GM18870 (cell line): ENCODE results near the gene DNAI4.
"Not testable (repeated sequence)": the region's sequence is repeated elsewhere in the genome, so short reads cannot be mapped to it uniquely, and the experiment has no call there.

Experiments used
- ATAC-seq: cut with Tn5 transposase; IDR thresholded peaks from one replicate; pipeline ENCODE4 v1.9.1; 2021; ENCODE audit warnings: moderate library complexity; ENCODE audit not compliant: unreplicated experiment

Gene DNAI4

GRCh38 chr1:66929146-66929688 lies 4.6 kb upstream of the DNAI4 start:
- no peak for ATAC-seq

GRCh38 chr1:66927528-66927927 lies 2.9 kb upstream of the DNAI4 start:
- no peak for ATAC-seq

- ATAC-seq = no peak
Observed at GRCh38 chr1:66925944-66926343, 1.3 kb upstream of the DNAI4 start.

- ATAC-seq = no peak
Observed at GRCh38 chr1:66925558-66925910, 878 bp upstream of the DNAI4 start.

- ATAC-seq = no peak
Observed at GRCh38 chr1:66920543-66920942, 4.1 kb downstream of the DNAI4 start.

GRCh38 chr1:66919828-66920227 lies 4.8 kb downstream of the DNAI4 start:
- ATAC-seq = no peak

- ATAC-seq = no peak
Observed at GRCh38 chr1:66919063-66919462, 5.6 kb downstream of the DNAI4 start.

GRCh38 chr1:66917476-66917875 lies 7.2 kb downstream of the DNAI4 start:
- no peak for ATAC-seq

- no peak for ATAC-seq
Observed at GRCh38 chr1:66916320-66916719, 8.3 kb downstream of the DNAI4 start.

GRCh38 chr1:66915203-66915602 lies 9.5 kb downstream of the DNAI4 start:
- ATAC-seq = not testable (repeated sequence)

GRCh38 chr1:66893712-66894111 lies 30.9 kb downstream of the DNAI4 start:
- ATAC-seq = no peak

- no peak for ATAC-seq
Observed at GRCh38 chr1:66890621-66891020, 34.0 kb downstream of the DNAI4 start.

GRCh38 chr1:66889030-66889429 lies 35.6 kb downstream of the DNAI4 start:
- no peak for ATAC-seq

GRCh38 chr1:66876664-66877063 lies 48.0 kb downstream of the DNAI4 start:
- no peak for ATAC-seq

GRCh38 chr1:66873111-66873510 lies 51.5 kb downstream of the DNAI4 start:
- ATAC-seq = no peak

GRCh38 chr1:66872024-66872423 lies 52.6 kb downstream of the DNAI4 start:
- ATAC-seq = not testable (repeated sequence)

- ATAC-seq = no peak
Observed at GRCh38 chr1:66867501-66867900, 57.2 kb downstream of the DNAI4 start.

GRCh38 chr1:66860529-66860928 lies 64.1 kb downstream of the DNAI4 start:
- ATAC-seq = no peak

GRCh38 chr1:66853379-66853778 lies 71.3 kb downstream of the DNAI4 start:
- ATAC-seq = no peak

- peak; percentile 64 for ATAC-seq
Observed at GRCh38 chr1:66852870-66853269, 71.8 kb downstream of the DNAI4 start.

- ATAC-seq = no peak
Observed at GRCh38 chr1:66850989-66851388, 73.7 kb downstream of the DNAI4 start.

GRCh38 chr1:66848193-66848592 lies 76.5 kb downstream of the DNAI4 start:
- ATAC-seq = no peak

GRCh38 chr1:66840929-66841328 lies 83.7 kb downstream of the DNAI4 start:
- no peak for ATAC-seq

GRCh38 chr1:66834926-66835325 lies 89.7 kb downstream of the DNAI4 start:
- no peak for ATAC-seq
